ENCODE data around the gene ADA. TPM values are rescaled to one million over a fixed set of nuclear protein-coding genes. Genes with fewer than 3 reads are reported as not detected.

The ADA gene
- polyA plus RNA-seq, 1 donor from 2014 or later = 0.56 TPM

DNA sequence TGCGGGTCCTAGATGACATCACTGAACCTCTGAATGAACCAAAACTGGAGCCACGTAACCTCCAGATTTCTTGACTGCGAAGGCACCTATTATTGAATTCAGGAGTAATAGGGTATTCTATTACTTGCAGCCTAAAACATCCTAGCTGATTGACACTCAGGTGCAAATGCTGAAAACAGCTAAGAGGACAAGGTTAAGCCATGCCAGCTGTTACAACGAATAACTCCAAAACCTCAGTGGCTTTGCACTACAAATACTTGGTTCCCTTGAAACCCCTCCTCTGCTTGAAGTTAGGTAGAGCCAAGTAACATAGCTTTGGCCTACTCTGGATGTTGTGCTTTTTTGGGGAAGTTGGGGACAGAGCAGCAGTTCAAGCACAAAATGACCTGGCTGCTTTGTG, 42.7 kb upstream of the ADA start:
- H3K4me3 ChIP-seq (ENCODE audit: low read length) = no peak overlapping the region
- H3K27ac ChIP-seq (ENCODE audit: low read length) = no peak overlapping the region
- H4K20me1 ChIP-seq (ENCODE audit: insufficient read depth) = no peaks in the 10 kb centered on the region
- no peaks in the 10 kb centered on the region for H3K9me3 ChIP-seq (ENCODE audit: low read length)
- no peaks in the 10 kb centered on the region for H3K79me2 ChIP-seq (replicated peaks; ENCODE audit: insufficient read depth, low read length)
- H3K36me3 ChIP-seq (ENCODE audit: insufficient read depth, low read length) = no peaks in the 10 kb centered on the region
- H3K9me2 ChIP-seq (ENCODE audit: insufficient read depth, low read length) = no peaks in the 10 kb centered on the region
- TF ChIP-seq, protein P1, sequence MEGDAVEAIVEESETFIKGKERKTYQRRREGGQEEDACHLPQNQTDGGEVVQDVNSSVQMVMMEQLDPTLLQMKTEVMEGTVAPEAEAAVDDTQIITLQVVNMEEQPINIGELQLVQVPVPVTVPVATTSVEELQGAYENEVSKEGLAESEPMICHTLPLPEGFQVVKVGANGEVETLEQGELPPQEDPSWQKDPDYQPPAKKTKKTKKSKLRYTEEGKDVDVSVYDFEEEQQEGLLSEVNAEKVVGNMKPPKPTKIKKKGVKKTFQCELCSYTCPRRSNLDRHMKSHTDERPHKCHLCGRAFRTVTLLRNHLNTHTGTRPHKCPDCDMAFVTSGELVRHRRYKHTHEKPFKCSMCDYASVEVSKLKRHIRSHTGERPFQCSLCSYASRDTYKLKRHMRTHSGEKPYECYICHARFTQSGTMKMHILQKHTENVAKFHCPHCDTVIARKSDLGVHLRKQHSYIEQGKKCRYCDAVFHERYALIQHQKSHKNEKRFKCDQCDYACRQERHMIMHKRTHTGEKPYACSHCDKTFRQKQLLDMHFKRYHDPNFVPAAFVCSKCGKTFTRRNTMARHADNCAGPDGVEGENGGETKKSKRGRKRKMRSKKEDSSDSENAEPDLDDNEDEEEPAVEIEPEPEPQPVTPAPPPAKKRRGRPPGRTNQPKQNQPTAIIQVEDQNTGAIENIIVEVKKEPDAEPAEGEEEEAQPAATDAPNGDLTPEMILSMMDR (IDR thresholded peaks at IDR 0.05; ENCODE audit: poor library complexity, severe bottlenecking) = no peak
- TF ChIP-seq EZH2 (IDR thresholded peaks at IDR 0.05; ENCODE audit: borderline replicate concordance, insufficient read depth, low read length, poor library complexity, severe bottlenecking) (no peak), SMC3 (conservative IDR thresholded peaks at IDR 0.05; ENCODE audit: poor library complexity) (no peak), EP300 (conservative IDR thresholded peaks at IDR 0.05; ENCODE audit: poor library complexity, severe bottlenecking) (no peak), TAF1 (IDR thresholded peaks at IDR 0.05; ENCODE audit: low read depth) (no peak), RAD21 (conservative IDR thresholded peaks at IDR 0.05) (no peak), POLR2AphosphoS5 (IDR thresholded peaks at IDR 0.05) (no peak), MXI1 (conservative IDR thresholded peaks at IDR 0.05; ENCODE audit: poor library complexity, severe bottlenecking) (no peak)
- TF ChIP-seq, protein P2, sequence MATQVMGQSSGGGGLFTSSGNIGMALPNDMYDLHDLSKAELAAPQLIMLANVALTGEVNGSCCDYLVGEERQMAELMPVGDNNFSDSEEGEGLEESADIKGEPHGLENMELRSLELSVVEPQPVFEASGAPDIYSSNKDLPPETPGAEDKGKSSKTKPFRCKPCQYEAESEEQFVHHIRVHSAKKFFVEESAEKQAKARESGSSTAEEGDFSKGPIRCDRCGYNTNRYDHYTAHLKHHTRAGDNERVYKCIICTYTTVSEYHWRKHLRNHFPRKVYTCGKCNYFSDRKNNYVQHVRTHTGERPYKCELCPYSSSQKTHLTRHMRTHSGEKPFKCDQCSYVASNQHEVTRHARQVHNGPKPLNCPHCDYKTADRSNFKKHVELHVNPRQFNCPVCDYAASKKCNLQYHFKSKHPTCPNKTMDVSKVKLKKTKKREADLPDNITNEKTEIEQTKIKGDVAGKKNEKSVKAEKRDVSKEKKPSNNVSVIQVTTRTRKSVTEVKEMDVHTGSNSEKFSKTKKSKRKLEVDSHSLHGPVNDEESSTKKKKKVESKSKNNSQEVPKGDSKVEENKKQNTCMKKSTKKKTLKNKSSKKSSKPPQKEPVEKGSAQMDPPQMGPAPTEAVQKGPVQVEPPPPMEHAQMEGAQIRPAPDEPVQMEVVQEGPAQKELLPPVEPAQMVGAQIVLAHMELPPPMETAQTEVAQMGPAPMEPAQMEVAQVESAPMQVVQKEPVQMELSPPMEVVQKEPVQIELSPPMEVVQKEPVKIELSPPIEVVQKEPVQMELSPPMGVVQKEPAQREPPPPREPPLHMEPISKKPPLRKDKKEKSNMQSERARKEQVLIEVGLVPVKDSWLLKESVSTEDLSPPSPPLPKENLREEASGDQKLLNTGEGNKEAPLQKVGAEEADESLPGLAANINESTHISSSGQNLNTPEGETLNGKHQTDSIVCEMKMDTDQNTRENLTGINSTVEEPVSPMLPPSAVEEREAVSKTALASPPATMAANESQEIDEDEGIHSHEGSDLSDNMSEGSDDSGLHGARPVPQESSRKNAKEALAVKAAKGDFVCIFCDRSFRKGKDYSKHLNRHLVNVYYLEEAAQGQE (IDR thresholded peaks at IDR 0.05; ENCODE audit: borderline replicate concordance) = no peak
- no peak overlapping the region for H2AFZ ChIP-seq (ENCODE audit: low read depth, low read length)
- H3K4me2 ChIP-seq (ENCODE audit: low read length) = no peak overlapping the region
- no peaks in the 10 kb centered on the region for H3F3A ChIP-seq (ENCODE audit: insufficient read depth, low read length, poor library complexity, severe bottlenecking)
- H3K9ac ChIP-seq (ENCODE audit: low read length) = no peak overlapping the region
- H3K27me3 ChIP-seq (ENCODE audit: insufficient read depth, low read depth, low read length) = no peaks in the 10 kb centered on the region

DNA sequence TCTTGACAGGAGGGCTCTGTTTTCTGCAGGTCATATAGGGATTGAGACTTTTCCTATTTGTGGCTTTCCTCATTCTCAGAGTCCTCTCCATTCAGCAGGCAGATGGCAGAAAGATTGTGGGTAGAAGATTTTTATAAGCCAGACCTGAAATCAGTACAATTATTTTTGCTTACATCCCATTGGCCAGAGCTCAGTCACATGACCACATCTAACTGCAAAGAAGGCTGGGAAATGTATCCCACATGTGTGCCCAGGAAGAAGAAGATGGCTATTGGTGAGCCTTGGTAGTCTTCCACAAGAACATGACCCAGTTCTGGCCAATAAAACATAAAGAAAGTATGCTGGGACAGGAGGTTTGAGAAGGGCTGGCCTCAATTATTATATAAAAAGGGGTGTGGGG, 42.1 kb upstream of the ADA start:
- H3K79me2 ChIP-seq (replicated peaks; ENCODE audit: insufficient read depth, low read length) = no peaks in the 10 kb centered on the region
- H3F3A ChIP-seq (ENCODE audit: insufficient read depth, low read length, poor library complexity, severe bottlenecking) = no peaks in the 10 kb centered on the region
- TF ChIP-seq TAF1 (IDR thresholded peaks at IDR 0.05; ENCODE audit: low read depth) (no peak), SMC3 (conservative IDR thresholded peaks at IDR 0.05; ENCODE audit: poor library complexity) (no peak), POLR2AphosphoS5 (IDR thresholded peaks at IDR 0.05) (no peak), EP300 (conservative IDR thresholded peaks at IDR 0.05; ENCODE audit: poor library complexity, severe bottlenecking) (no peak), RAD21 (conservative IDR thresholded peaks at IDR 0.05) (no peak), EZH2 (IDR thresholded peaks at IDR 0.05; ENCODE audit: borderline replicate concordance, insufficient read depth, low read length, poor library complexity, severe bottlenecking) (no peak), MXI1 (conservative IDR thresholded peaks at IDR 0.05; ENCODE audit: poor library complexity, severe bottlenecking) (no peak)
- TF ChIP-seq, protein P1 (IDR thresholded peaks at IDR 0.05; ENCODE audit: poor library complexity, severe bottlenecking) = no peak
- TF ChIP-seq, protein P2 (IDR thresholded peaks at IDR 0.05; ENCODE audit: borderline replicate concordance) = no peak
- no peaks in the 10 kb centered on the region for H3K9me2 ChIP-seq (ENCODE audit: insufficient read depth, low read length)
- no peaks in the 10 kb centered on the region for H3K27me3 ChIP-seq (ENCODE audit: insufficient read depth, low read depth, low read length)
- no peaks in the 10 kb centered on the region for H3K36me3 ChIP-seq (ENCODE audit: insufficient read depth, low read length)
- H3K27ac ChIP-seq (ENCODE audit: low read length) = no peak overlapping the region
- no peak overlapping the region for H3K4me2 ChIP-seq (ENCODE audit: low read length)
- H3K9me3 ChIP-seq (ENCODE audit: low read length) = no peaks in the 10 kb centered on the region
- no peaks in the 10 kb centered on the region for H4K20me1 ChIP-seq (ENCODE audit: insufficient read depth)
- no peak overlapping the region for H3K9ac ChIP-seq (ENCODE audit: low read length)
- no peak overlapping the region for H3K4me3 ChIP-seq (ENCODE audit: low read length)
- no peak overlapping the region for H2AFZ ChIP-seq (ENCODE audit: low read depth, low read length)

Data from neural cell (in vitro differentiated cells).